NOMO-1 treated with dmso at 0.1 percent for 144 hours (cell line): Measurements from ENCODE around the gene SVOP.
"Not testable (repeated sequence)": the region's sequence is repeated elsewhere in the genome, so short reads cannot be mapped to it uniquely, and the experiment has no call there.

ENCODE experiments used
- DNase-seq: peaks from one replicate; lab custom pipeline; 2025; ENCODE audit not compliant: unreplicated experiment; lab: John Stamatoyannopoulos, UW

The SVOP gene

DNA sequence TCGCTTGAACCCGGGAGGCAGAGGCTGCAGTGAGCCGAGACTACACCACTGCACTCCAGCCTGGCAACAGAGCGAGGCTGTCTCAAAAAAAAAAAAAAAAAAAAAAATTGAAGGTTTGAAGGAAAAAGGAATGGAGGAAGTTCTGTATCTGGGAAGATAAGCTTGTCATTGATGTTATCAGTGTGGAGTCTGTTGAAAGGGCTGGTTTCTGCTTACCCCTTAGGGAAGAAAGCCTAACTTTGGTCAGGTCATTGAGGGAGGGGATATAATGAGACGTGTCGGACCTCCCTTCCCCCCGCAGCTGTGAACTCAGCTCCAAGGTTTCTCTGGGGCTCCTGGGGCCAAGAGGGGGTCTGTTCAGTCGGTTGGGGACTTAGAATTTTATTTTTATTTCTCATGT is 124.5 kb downstream of the SVOP start:
- no peak for DNase-seq

DNA sequence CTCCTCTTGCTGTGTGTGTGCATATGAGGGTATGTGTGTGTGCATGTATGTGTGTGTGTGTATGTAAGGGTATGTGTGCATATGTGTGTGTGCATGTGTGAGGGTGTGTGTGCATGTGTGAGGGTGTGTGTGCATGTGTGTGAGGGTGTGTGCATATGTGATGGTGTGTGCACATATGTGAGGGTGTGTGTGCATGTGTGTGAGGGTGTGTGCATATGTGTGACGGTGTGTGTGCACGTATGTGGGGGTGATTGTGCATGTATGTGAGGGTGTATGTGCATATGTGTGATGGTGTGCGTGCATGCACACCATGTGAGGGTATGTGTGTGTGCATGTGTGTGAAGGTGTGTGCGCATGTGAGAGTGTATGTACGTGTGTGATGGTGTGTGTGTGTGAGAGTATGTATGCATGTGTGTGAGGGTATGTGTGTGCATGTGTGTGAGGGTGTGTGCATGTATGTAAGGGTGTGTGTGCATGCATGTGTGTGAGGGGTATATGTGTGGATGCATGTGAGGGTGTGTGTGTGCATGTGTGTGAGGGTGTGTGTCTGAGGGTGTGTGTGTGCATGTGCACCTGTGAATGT is 125.6 kb downstream of the SVOP start:
- DNase-seq, result no peak

DNA sequence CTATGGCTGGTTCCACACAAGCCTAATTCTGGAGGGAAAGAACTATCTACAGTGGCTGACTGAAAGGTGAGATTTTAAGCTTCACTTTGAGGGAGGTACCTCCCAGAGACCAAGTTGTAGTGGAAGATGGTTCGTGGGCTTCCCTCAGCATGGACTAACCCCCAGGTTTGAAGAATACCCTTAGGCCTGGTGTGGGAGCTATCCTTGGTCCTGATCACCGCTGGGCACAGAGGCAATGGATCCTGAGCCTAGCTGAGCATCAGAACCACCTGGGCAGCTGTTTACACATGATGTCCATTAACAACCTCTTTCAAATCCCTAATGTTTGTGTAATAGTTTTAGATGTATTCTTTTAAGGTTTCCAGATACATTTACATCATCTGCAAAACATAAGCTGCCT is 130.7 kb downstream of the SVOP start:
- no peak for DNase-seq

DNA sequence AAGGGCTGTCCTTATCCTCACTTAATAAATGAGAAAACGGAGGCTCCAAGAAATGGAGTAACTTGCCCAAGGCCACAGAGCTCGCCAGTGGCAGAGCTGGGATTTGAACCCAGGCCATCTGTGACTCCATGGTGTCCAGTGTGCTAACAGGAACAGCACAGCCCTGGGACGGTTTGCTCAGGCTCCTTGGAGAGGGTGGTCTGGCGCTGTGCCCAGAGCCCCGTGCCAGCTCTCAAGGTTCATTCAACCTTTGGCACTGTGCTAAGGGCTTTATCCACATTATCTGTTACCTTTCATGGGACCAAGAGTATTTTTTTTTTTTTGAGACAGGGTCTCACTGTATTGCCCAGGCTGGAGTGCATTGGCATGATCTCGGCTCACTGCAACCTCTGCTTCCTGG is 132.8 kb downstream of the SVOP start:
- no peak for DNase-seq

DNA sequence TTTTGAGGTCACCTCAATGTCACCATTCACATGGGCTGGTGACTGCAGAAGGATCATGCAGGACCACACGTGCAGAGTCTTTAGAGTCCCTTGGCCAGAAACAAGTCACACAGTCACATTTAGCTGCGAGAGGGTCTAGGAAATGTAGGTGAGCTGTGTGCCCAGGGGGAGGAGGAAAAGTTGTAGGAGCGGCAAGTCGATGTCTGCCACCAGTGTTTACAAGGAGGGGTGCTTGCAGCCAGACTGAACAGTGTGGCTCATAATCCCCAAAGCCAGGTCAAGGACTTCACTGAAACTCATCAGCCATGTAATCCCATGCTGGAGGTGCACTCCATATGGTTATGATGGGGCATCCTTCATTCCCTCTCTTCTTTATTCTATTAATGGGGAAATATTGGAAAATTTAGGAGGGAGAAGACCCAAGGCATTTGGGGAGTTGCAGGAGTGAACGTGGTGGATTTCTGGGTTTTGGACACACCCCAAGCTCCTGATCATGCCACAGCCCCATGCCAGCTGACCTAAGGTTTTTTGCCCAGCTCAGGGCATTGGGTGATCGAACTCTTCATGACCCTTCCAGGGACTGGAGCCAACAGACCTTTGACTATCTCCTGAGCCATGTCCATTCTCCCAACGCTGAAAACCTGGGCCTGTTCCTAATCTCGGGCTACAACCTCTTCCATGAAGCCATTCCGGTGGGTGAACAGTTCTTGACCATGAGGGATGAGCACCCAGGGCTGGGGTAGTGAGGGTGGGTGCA is 133.8 kb downstream of the SVOP start:
- no peak for DNase-seq

DNA sequence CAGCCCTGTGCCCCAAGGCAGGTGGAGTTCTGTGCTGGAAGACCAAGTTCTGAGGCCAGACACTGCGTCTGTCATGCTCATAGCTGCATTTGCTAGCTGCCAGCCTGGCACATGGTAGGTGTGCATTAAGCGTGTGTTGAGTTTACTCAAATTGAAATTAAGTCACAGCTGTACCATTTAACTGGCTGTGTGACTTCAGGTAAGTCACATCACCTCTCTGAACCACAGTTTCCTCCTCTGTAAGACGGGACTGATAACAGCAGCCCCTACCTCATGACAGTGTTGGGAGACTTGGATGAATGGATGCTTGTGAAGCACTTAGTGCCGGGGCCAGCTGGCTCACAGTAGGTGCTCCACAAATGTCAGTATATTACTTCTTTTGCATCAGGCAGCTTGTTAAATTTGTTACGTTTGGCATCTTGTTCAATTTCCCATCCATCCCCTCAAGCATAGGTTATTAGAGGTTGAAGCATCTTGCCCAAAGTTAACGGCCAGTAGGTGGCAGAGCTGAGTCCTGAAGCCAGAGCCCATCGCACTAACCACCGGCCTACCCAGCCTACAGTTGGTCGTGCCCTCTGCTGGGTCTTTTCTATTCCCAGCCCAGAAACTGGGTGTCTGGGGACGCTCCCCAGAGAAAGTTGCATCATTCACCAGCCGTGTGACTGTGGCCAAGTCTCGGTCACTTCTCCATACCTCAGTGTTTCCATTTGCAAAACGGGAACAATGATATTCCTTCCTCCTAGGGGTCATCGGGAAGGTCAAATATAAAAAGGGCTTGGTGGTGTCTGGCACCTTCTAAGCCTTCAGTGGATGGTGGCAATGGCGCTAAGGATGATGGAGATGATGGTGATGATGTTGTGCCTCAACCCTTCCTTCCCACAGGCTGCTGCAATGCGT is 136.5 kb downstream of the SVOP start:
- DNase-seq, result peak; percentile 37

GRCh38 chr12:108881953-108882352 is 138.9 kb downstream of the SVOP start:
- DNase-seq, result no peak

GRCh38 chr12:108879615-108880254 is 141.1 kb downstream of the SVOP start, which contains the start of gene DAO:
Gene DAO (plus strand): TSS chr12:108880092. CDS start chr12:108885007, 4,915 bp downstream.
- no peak for DNase-seq

DNA sequence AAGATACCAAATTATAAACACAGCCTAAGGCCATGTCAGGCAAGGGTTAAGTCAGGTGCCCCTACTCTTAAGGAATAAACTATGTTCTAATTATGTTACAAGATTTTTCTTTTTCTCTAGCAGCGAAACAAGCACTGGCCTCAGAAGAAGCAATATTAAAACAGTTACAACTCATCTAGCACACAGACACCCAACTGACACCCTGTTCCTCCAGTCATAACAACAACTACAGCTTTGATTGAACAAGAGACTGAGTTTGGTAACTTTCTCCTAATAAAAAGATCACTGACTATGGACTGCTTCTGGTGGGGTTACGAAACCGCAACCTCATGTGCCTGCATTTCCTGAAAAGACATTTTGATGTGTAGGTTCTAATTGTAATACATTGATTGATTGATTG is 144.3 kb downstream of the SVOP start:
- DNase-seq, result no peak

GRCh38 chr12:108875682-108876361 is 145.0 kb downstream of the SVOP start:
- DNase-seq, result no peak

DNA sequence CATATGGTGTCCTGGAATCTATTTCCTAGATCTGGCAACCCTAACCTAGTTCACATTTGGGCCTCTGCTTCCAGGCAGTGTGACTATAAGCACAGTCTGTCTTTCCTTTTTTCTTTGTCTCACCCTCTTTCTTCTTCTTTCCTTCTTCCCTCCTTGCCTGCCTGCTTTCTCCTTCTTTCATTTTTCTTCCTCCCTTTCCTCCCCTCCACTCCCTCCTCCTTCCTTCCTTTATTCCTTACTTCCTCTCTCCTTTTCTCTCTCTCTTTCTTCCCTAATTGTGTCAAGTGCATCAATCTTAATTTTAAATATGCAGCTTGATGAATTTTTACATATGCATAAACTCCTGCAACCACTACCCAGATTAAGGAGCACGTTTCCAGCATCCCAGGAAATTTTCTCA is 145.6 kb downstream of the SVOP start:
- no peak for DNase-seq

GRCh38 chr12:108868781-108869180 is 152.1 kb downstream of the SVOP start:
- no peak for DNase-seq

- not testable (repeated sequence) for DNase-seq
These were observed 154.8 kb downstream of the SVOP start for GRCh38 chr12:108866083-108866482.

DNA sequence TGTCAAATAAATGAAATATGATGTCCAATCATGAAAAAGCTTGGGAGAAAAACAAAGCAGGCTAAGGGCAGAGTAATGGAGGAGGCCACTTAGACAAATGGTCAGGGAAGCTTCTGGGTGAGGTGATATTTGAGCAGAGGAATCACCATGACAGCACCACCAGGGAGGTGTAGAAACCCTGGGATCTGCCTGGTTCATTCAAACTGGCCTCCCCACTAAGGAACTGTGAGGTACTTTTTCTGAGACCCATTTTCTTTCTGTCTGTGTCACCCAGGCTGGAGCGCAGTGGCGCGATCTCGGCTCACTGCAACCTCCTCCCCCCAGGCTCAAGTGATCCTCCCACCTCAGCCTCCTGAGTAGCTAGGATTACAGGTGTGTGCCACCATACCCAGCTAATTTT is 155.7 kb downstream of the SVOP start:
- no peak for DNase-seq

DNA sequence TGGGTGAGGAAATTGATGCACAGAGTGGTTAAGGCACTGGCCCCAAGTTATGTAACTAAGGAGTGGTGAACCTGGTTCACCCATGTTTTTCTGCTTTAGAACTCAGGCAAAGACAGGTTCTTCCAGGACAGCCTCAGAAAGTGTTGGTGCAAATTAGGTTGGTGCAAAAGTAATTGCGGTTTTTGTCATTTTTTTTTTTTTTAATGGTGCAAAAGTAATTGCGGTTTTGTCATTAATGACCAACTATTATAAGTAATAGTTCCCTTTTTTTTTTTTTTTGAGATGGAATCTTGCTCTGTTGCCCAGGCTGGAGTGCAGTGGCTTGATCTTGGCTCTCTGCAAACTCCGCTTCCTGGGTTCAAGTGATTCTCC is 158.3 kb downstream of the SVOP start:
- DNase-seq, result no peak

DNA sequence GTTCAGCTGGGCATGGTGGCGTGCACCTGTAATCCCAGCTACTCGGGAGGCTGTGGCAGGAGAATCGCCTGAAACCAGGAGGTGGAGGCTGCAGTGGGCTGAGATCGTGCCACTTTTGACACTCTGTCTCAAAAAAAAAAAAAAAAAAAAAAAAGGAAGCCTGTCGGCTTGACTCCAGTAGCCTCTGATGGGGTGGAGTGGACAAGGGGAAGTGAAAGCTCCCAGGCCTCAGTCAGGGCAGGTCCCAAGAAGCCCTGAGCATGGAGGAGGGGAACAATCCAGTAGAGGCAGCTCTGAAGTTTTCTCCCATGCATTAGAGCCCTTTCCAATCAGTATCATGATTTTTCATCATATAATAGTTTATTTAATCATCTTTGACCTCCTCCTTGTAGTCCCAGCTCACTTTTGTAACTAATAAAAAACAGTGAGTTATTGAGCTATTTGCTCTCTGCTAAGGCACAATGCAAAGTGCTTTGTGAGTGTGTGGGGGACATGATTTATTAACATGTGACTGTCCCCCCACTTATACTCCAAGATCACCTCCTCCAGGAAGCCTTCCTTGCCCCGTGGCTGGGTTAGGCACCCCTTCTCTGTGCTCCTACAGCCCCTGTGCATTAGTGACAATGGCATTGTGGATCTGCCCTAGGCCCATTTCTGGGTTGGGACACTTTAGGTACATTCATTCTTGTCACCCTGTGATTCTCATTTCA is 158.8 kb downstream of the SVOP start:
- peak; percentile 93 for DNase-seq

DNA sequence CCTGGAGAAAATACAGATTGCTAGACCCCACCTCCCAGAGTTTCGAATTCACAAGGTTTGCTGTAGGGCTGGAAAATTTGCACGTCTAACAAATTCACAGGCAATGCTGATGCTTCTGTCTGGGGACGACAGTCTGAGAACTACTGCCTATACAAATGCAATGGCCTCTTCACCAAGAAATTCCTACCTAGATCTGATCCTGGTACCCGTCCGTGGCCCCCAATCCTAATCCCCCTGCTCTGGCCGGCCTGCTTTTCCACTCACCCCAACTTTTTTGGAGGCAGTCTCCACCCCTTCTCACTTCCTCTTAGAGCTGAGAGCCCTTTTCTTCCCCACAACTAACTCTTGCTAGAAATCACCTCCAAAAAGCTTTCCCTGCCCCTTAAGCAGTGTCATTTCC is 160.4 kb downstream of the SVOP start:
- peak; percentile 18 for DNase-seq

GRCh38 chr12:108859923-108860291 is 161.0 kb downstream of the SVOP start:
- DNase-seq, result no peak

- DNase-seq, result not testable (repeated sequence)
These were observed 161.5 kb downstream of the SVOP start for GRCh38 chr12:108859141-108859922.
